GM21381 (cell line): Measurements from ENCODE around the gene SETD3.

ENCODE experiments used
- ATAC-seq: cut with Tn5 transposase; IDR thresholded peaks from one replicate; pipeline ENCODE4 v1.9.1; 2021; ENCODE audit warnings: mild to moderate bottlenecking, moderate library complexity; ENCODE audit not compliant: unreplicated experiment

SETD3 gene

GRCh38 chr14:99461411-99462085, 19.1 kb downstream of the SETD3 start:
- ATAC-seq = no peak

- no peak for ATAC-seq
These were observed 19.9 kb downstream of the SETD3 start for GRCh38 chr14:99460793-99461192.

- no peak for ATAC-seq
These were observed 21.1 kb downstream of the SETD3 start for GRCh38 chr14:99459481-99460100.

GRCh38 chr14:99454246-99454645, 26.4 kb downstream of the SETD3 start:
- no peak for ATAC-seq

DNA sequence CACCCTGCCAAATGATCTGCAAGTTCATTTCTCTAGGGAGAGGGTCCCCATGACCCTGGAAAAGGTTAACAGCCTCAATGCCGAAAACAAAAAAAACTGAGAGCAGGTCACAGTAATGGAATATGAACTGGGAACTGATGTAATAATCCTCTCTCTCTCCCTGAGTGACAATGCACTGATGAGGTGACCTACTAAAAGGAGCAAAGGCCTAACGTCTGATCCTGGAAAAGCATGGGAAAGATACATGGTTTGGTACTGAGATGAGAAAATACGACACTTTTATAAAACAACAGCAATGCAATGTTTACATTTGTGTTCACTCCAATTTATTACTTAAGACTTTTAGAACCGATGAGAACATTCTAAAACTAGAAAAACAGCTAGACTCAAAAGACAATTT, 27.7 kb downstream of the SETD3 start:
- no peak for ATAC-seq

- ATAC-seq = no peak
These were observed 29.4 kb downstream of the SETD3 start for GRCh38 chr14:99451234-99451633.

GRCh38 chr14:99450266-99450665, 30.4 kb downstream of the SETD3 start:
- ATAC-seq = no peak

DNA sequence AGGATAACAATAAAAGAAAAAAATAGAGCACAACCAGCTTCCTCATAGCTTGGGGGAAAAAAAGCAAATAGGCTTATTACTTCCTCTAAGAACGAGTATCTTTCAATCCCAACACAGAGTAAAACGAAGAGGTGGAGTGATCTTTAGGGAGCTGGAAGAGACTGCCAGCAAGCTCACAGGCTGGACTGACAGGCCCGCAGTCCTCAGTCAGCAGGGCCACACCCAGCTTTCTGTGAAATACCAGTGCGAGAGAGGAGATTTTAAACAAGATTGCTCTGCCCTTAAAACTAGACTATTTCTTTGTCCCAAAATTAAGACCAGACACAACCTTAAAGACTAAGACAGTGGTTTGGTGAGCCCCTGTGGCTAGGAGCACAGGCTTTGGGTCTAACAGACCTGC, 32.9 kb downstream of the SETD3 start:
- ATAC-seq = no peak

GRCh38 chr14:99445931-99446330, 34.7 kb downstream of the SETD3 start:
- ATAC-seq = no peak

DNA sequence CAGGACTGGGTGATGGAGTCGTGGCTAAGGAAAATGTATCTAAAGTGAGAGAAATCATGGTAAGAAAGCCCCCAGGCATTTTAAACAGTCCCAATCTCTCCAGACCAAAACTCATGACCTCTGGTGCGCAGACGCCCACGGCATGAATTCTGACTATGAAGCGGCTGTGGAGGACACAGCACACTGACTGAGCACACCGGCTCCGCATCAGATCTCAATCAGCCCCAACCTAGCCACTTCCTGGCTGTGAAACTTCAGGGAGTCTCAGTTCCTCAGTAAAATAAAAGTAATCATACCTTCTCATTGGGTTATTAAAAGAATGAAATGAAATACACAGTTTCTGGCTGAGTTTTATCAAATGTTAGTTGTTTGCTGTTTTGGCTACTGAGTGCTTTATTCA, 38.7 kb downstream of the SETD3 start:
- no peak for ATAC-seq

DNA sequence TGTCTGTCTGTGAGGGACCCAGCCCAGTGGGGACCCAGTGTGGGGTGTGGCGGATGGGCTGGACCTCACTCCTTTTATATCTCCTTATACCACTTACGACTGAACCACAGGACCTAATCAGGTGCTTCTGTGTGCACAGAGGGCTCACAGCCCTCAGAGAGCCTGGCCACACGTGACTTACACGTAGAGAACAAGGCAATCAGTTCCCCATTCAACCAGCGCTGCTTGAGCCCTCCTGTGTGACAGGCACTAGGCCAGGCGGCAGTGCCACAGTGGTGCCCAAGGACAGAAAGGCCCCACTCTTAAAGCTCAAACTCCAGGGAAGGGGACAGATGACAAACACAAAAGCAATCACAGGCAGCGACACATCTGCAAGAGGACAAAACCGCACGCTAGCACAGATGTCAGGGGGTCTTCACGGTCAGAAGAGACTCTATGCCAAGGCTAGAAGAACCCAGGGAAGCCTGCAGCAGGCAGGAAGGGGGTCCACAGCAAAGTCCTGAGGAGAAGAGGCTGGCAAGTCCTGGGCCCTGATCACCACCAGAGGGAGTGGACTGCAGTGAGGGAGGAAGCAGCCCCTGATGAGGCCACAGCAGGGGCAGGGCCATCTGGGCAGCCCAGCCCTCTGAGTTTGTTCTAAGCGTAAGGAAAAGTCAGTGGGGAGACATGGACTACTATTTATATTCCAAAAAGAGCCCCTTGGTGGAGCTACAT, 39.3 kb downstream of the SETD3 start:
- ATAC-seq = no peak

DNA sequence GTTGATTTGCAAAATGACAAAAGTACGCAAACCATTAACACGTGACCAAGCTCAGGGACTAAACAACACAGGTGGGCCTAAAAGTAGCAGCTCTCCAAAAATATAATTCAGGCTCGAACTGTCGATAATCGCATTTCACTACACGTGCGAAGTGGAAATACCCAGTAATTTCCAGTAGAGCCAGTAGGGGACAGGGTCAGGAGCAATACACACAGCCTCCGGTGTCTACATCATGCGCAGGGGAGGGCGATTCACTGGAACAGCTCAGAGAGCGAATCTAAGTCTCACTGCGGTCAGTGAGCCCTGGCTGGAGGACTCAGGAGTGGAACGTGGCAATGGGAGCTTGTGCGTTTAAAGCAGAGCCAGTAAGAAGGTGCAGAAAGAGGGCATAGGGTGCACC, 40.4 kb downstream of the SETD3 start:
- no peak for ATAC-seq

DNA sequence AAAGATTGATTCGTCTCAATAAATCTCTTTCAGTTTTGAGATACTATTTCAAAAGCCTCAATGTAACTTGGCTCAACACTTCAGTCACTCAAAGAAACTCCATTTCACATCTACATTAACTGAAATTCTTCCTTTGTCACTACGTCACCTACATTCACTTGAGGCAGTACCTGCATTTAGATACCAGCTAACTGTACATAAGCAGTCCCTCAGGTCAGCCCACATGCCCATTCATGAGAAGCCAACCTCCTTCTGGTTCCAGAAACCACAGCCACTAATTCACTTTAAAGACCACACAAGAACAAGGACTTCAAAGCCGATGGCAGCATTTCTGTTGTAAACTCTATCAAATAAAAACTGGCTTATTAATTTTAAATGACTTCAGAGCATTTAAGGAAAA, 43.0 kb downstream of the SETD3 start:
- no peak for ATAC-seq

DNA sequence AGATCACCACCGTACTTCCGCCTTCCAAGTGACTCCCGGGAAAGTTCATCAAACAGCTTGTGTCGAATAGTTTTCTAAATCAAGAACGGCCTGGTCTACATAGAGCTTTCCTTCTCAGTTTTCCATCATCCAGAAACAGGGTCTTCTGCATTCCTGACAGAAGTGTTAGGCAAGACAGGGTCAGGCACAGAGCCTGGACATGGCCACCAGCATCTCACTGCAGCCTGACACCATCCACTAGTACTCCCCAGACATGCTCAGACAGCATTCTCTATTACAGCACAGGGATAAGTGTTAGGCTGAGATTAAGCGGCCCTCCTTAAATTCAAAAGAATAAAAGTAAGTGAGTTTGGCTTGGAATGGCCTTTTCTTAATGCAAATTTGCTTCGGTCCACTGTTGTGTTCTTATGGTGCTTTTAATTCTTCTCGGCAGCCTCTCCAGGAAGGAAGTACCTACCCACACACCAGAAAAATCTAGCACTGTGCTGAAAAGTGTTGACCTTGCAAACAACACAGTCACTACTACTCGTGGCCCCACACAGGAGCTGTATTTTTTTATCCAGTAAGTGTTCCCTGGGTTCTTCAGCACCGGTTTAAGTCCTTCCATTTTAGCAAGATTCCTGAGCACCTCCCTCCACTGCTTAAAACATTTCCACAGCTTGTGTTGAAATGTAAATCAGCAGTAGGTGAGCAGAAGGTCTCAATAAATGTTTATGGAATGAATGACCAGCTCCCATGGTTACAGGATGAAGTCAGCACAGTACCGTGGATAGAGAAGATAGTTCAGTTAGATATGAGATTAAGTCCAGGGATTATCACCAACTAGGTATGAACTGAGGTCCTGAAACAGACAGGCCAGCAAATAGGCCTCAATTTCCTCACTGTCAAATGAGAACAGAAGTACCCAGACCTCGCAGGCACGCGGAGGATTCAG, 44.1 kb downstream of the SETD3 start:
- ATAC-seq = no peak

DNA sequence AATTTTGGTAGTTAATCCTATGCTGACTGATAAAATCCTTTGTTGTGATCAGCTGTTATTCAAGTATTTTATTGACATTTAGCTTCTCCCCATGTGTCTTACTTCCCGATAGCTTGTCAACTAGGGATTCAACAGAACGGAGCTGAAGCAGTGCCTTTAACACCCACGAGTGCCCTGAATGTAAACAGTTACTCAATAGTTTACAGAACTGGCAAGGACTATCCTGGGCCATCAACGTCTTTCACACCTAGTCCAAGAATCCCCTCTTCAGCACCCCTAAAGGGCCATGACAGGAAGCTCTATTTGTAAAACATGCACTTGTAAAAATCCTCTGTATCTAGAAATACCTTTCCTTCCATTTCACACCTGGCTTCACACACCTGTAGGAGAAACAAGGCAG, 45.3 kb downstream of the SETD3 start:
- ATAC-seq = no peak

DNA sequence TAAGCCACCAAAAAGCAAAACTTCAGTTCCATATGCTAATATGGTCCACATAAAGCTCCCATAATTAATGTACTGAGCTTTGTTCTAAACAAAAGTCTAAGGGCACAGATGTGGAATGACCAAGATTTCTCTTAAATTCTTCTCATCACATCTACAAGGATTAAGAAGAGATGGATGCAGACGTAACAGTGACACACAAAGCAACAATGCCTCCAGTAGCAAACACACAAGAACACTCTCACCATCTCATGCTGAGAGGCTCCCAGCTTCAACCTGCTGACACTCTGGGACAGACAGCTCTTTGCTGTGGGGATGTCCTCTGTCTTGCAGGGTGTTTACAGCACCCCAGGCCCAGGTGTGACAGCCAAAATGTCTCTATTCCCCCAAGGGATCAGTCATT, 48.2 kb downstream of the SETD3 start:
- no peak for ATAC-seq

DNA sequence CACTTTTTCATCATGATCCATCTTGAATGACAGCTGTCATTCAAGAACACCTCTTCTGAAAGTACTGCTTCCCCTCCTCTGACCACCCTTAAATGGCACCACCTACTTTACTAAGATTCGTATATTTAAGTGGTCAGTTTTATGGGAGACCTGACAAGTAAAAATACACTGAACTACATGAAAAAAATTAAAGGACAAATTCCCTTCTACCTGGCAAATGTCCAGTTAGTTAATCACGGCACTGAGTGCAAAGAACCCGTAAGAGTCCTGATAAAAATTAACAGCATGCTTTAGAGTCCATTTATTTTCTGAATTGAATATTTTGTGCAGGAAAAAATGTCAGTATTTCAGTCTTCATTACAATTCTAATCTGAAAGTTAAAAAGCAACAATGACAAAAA, 48.7 kb downstream of the SETD3 start:
- no peak for ATAC-seq

DNA sequence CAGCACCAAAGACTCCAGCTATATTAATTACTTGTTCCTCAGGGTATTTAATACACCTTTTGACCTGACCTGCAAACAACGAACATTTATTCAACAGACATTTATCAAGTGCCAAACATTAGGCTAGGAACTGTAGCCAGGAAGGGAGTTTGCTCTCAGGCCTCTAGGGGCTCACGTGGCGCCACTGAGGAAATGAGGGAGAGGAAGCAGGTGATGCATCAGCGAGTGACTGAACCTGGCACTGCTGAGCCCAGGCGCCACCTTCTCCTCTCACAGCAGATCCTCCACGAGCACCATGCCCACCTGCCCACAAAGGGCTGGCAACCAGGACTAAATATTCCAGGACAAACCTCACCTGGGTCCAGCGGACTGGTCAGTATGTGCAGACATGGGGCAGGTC, 50.2 kb downstream of the SETD3 start:
- ATAC-seq = peak; percentile 62

GRCh38 chr14:99427632-99428300, 52.9 kb downstream of the SETD3 start:
- no peak for ATAC-seq

- ATAC-seq = no peak
These were observed 53.8 kb downstream of the SETD3 start for GRCh38 chr14:99426813-99427346.
